Measurements from ENCODE around the gene NATD1.

NATD1 gene

DNA sequence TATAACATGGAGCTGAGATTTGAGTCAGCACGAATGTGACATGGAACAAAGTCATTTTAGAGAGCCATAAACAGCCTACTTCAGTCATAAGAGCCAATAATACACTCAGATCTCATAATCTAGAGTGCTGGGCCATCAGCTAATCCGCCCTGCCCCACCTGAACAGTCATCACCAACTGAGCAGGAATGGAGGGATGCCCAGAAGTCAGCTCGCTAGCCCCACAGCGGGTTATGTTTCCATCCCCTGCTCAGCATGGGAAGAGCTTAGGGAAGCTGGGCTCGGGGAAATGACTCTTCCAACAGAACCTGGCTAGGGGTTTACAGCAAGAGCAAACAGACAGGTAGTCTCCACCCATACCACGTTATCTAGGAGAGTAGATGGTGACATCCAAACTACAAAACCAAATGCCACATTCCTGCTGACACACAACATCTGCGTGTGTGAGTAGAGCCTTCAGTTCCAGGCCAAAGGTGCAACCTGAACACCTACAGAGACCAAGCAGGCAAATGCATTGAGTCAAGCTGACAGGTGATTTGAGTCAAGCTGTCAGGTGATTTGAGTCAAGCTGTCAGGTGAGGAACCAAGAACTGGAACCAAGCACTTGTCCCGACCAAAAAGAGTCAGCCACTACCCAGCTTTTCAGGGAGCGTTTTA, 41.3 kb downstream of the NATD1 start:
- TF ChIP-seq TARDBP (IDR thresholded peaks at IDR 0.05) (no peak), CTBP1 (IDR thresholded peaks at IDR 0.05; ENCODE audit: borderline replicate concordance) (no peak), FOXA1 (IDR thresholded peaks at IDR 0.05) (no peak), FOXM1 (IDR thresholded peaks at IDR 0.05; ENCODE audit: borderline replicate concordance) (no peak), BHLHE40 (IDR thresholded peaks at IDR 0.05; ENCODE audit: borderline replicate concordance) (no peak), ARNT (IDR thresholded peaks at IDR 0.05) (no peak), SUZ12 (IDR thresholded peaks at IDR 0.05) (no peak), LEF1 (IDR thresholded peaks at IDR 0.05; ENCODE audit: borderline replicate concordance) (no peak)
- TF ChIP-seq, protein P1, sequence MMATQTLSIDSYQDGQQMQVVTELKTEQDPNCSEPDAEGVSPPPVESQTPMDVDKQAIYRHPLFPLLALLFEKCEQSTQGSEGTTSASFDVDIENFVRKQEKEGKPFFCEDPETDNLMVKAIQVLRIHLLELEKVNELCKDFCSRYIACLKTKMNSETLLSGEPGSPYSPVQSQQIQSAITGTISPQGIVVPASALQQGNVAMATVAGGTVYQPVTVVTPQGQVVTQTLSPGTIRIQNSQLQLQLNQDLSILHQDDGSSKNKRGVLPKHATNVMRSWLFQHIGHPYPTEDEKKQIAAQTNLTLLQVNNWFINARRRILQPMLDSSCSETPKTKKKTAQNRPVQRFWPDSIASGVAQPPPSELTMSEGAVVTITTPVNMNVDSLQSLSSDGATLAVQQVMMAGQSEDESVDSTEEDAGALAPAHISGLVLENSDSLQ (IDR thresholded peaks at IDR 0.05): no peak
- DNase-seq (ENCODE audit: extremely low spot score): no peak
- ChIA-PET POLR2A (interaction anchor here (1.8 kb wide), 1 partner anchor 113 kb away, joined by 9 read pairs; no protein-coding TSS in a partner anchor), CTCF (interaction anchor here (1.9 kb wide), 1 partner anchor 28 kb away, joined by 5 read pairs; no protein-coding TSS in a partner anchor)

DNA sequence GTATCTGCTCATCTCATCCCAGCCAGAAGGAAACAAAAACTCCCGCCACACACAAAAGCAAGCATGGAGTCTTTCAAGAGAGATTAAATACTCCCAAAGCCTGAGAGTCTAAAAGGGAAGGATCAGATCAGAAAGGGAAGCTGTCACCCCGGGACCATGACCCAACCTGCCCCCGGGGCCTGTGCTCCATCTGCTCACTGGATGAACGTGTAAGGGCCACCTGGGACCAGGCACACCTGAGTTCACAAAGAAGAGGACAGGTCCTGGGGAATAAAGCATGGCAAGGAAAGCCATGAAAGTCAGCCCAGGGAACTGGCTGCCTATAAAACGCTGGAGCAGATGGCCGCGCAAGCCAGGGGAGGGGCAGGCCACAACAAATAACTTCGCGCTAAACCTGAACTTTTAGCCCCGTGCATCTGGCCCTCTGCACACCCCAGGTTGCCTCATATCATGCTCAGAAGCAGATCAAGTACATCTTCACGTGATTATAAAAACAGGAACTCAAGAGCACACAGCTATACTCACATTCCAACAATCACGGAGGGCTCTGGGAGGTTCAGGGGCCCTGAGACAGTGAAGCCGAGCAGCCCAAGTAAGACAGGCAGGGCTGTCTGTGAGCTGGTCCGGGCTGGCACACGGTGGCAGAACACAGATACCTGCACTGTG, 42.7 kb downstream of the NATD1 start:
- ChIA-PET POLR2A (no interaction called here), CTCF (no interaction called here)
- TF ChIP-seq SP1 (IDR thresholded peaks at IDR 0.05) (no peak), BHLHE40 (IDR thresholded peaks at IDR 0.05; ENCODE audit: borderline replicate concordance) (no peak), LEF1 (IDR thresholded peaks at IDR 0.05; ENCODE audit: borderline replicate concordance) (no peak), NFRKB (IDR thresholded peaks at IDR 0.05) (no peak), TARDBP (IDR thresholded peaks at IDR 0.05) (no peak), SUZ12 (IDR thresholded peaks at IDR 0.05) (no peak), ZNF384 (IDR thresholded peaks at IDR 0.05) (no peak)
- TF ChIP-seq, protein P1 (IDR thresholded peaks at IDR 0.05): no peak
- DNase-seq (ENCODE audit: extremely low spot score): no peak

DNA sequence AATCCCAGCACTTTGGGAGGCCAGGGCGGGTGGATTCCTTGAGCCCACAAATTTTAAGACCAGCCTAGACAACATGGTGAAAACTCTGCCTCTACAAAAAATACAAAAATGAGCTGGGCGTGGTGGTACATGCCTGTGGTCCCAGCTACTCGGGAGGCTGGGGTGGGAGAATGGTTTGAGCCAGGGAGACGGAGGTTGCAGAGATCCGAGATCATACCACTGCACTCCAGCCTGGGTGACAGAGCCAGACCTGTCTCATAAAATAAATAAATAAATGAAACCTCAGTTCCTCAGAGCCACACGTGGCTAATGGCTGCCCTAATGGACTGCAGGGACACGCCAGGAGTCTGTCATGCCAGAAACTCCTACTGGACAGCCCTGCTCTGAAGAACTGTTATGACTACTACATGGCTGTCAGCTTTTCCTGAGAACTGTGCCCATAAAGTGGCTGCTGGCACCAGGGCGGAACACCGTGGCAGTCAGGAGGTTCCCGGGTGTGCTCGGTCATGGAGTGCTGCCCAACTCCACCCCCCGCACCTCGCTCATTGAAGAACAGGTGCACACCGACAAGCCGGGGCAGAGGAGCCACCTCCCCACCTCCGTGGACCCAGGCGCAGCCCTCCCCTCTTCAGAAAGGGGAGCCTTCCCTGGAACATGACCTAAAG, 43.6 kb downstream of the NATD1 start:
- POLR2A ChIA-PET: no interaction called here
- DNase-seq (ENCODE audit: extremely low spot score): no peak
- TF ChIP-seq LEF1 (IDR thresholded peaks at IDR 0.05; ENCODE audit: borderline replicate concordance) (no peak), ARNT (IDR thresholded peaks at IDR 0.05) (no peak), TARDBP (IDR thresholded peaks at IDR 0.05) (no peak), SUZ12 (IDR thresholded peaks at IDR 0.05) (no peak), CTBP1 (IDR thresholded peaks at IDR 0.05; ENCODE audit: borderline replicate concordance) (no peak), NFRKB (IDR thresholded peaks at IDR 0.05) (no peak), FOXA1 (IDR thresholded peaks at IDR 0.05) (no peak), L3MBTL2 (conservative IDR thresholded peaks at IDR 0.05) (no peak), ZNF384 (IDR thresholded peaks at IDR 0.05) (no peak), HDGF (IDR thresholded peaks at IDR 0.05; ENCODE audit: borderline replicate concordance) (no peak), FOXK2 (IDR thresholded peaks at IDR 0.05) (no peak), SP1 (IDR thresholded peaks at IDR 0.05) (no peak), FOXM1 (IDR thresholded peaks at IDR 0.05; ENCODE audit: borderline replicate concordance) (no peak), ELF4 (IDR thresholded peaks at IDR 0.05) (no peak), BHLHE40 (IDR thresholded peaks at IDR 0.05; ENCODE audit: borderline replicate concordance) (no peak)
- TF ChIP-seq, protein P1 (IDR thresholded peaks at IDR 0.05): no peak
- CTCF ChIA-PET: no interaction called here

DNA sequence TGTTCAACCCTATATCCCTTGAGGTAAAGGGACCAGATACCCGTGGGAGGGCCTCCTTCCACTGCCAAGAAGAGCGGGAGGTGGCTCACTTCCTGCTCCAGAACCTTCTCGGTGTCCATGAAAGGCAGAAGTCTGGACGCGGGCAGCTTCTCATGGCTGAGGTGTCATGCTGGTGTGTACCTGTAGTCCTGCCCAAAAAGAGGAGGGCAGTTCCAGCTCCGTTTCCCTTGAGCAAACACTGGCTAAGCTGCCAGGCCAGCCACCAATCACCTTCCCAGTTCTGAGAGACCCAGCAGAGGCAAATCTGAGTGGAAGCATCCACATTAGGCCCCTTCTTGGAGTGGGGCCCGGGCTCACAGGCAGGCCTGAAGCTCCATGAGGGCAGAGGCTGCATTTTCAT, 44.9 kb downstream of the NATD1 start:
- DNase-seq (ENCODE audit: extremely low spot score): no peak
- ChIA-PET POLR2A (no interaction called here), CTCF (no interaction called here)
- TF ChIP-seq BHLHE40 (IDR thresholded peaks at IDR 0.05; ENCODE audit: borderline replicate concordance) (no peak), TARDBP (IDR thresholded peaks at IDR 0.05) (no peak), LEF1 (IDR thresholded peaks at IDR 0.05; ENCODE audit: borderline replicate concordance) (no peak), CTBP1 (IDR thresholded peaks at IDR 0.05; ENCODE audit: borderline replicate concordance) (no peak), FOXM1 (IDR thresholded peaks at IDR 0.05; ENCODE audit: borderline replicate concordance) (no peak), FOXA1 (IDR thresholded peaks at IDR 0.05) (no peak), ARNT (IDR thresholded peaks at IDR 0.05) (no peak), ELF4 (IDR thresholded peaks at IDR 0.05) (no peak), L3MBTL2 (conservative IDR thresholded peaks at IDR 0.05) (no peak), ZNF384 (IDR thresholded peaks at IDR 0.05) (no peak), HDGF (IDR thresholded peaks at IDR 0.05; ENCODE audit: borderline replicate concordance) (no peak), FOXK2 (IDR thresholded peaks at IDR 0.05) (no peak), SP1 (IDR thresholded peaks at IDR 0.05) (no peak)
- TF ChIP-seq, protein P1 (IDR thresholded peaks at IDR 0.05): no peak

DNA sequence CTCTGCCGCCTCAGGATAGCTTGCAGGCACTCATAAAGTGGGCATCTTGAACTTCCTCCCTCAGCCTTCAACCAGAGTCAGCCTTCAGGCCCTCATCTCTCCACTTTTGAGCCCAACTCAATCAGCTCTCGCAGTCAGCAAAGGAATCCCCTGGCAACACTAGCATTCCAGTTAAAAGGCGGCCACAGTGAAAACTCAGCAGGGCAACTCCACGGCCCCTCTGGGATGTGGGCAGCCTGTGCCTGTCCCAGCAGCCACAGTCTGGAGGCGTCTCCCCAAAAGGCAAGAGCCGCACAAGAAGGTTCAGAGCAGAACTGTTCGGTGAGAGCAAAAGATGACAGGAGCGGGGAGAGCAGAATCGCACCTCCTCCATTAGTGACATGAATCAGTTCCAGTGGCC, 48.3 kb downstream of the NATD1 start:
- ChIA-PET CTCF (no interaction called here), POLR2A (no interaction called here)
- TF ChIP-seq NFRKB (IDR thresholded peaks at IDR 0.05) (no peak), SUZ12 (IDR thresholded peaks at IDR 0.05) (no peak), FOXM1 (IDR thresholded peaks at IDR 0.05; ENCODE audit: borderline replicate concordance) (no peak), ARNT (IDR thresholded peaks at IDR 0.05) (no peak), SP1 (IDR thresholded peaks at IDR 0.05) (no peak), FOXA1 (IDR thresholded peaks at IDR 0.05) (no peak), TARDBP (IDR thresholded peaks at IDR 0.05) (no peak), L3MBTL2 (conservative IDR thresholded peaks at IDR 0.05) (no peak), BHLHE40 (IDR thresholded peaks at IDR 0.05; ENCODE audit: borderline replicate concordance) (no peak), CTBP1 (IDR thresholded peaks at IDR 0.05; ENCODE audit: borderline replicate concordance) (no peak)
- DNase-seq (ENCODE audit: extremely low spot score): no peak

All from HEK293T (cell line).